NCI-H1417 (cell line): Measurements from ENCODE around the gene COL23A1.

Experiments used
- DNase-seq, 3 experiments: peaks; one replicate each; lab custom pipeline; 2025; lab: John Stamatoyannopoulos, UW

The COL23A1 gene

DNA sequence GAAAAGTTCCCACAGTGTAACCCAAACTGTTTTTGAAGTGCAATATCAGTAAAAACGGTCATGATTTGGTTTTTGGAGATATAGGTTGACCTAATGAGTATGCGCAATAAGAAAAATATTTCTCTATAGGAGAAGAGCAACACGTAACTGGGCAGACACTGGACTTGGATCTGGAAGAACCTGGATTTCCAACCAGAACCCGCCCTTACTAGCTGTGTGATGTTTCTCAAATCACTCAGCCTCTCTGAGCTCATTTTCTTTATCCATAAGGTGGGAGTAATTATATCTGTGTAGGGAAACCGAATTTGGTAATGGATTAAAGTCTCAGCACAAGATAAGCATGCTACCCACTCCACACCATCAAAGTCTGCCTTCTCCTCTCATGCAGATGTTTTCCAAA is 169.1 kb downstream of the COL23A1 start:
- no peak for DNase-seq

DNA sequence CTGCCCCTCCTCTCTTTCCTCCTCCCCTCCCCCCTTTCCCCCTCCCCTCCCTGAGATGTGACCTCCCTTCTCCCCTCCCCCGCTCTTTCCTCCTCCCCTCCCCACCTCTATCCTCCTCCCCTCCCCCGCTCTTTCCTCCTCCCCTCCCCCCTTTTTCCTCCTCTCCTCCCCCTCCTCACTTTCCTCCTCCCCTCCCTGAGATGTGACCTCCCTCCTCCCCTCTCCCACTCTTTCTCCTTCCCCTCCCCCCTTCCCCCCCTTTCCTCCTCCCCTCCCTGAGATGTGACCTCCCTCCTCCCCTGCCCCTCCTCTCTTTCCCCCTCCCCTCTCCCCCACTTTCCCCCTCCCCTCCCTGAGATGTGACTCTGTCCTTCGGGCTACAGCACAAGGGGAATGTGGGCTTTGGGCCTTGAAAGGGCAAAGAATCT is 169.8 kb downstream of the COL23A1 start:
- no peak for DNase-seq

DNA sequence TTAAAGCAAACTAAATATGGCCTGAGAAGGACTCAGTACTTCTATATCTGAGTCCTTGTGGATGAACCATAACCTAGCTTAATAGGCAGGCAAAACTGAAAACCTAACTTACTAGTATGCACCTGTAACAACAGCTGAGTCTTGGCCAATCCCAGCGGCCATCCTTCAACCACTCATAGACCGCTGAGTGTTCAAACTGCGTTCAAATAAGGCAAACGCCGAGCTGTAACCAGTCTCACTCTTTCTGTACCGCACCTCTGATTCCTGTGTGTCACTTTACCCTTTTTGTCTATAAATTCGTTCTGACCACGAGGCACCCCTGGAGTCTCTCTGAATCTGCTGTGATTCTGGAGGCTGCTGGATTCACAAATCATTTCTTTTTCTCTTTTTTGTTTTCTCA is 170.5 kb downstream of the COL23A1 start:
- DNase-seq: no peak

DNA sequence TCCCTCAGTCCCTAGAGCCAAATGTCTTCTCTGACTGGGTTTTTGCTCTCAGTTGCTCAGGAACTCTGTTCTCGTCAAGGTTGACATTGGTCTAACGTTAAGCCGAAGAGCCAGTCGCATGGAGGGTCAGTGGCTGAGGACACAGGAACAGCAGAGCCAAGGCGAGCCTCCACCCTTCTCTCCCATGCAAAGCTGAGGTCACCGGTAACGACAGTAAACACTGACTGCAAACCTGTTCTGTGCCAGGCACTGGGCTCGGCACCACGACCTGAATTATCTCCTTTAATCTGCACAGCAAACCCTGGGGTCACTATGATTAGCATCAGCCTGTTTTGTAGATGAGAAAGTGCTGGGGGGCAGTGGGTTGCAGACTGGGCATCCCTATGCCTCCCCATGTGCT is 171.0 kb downstream of the COL23A1 start:
- DNase-seq: no peak

DNA sequence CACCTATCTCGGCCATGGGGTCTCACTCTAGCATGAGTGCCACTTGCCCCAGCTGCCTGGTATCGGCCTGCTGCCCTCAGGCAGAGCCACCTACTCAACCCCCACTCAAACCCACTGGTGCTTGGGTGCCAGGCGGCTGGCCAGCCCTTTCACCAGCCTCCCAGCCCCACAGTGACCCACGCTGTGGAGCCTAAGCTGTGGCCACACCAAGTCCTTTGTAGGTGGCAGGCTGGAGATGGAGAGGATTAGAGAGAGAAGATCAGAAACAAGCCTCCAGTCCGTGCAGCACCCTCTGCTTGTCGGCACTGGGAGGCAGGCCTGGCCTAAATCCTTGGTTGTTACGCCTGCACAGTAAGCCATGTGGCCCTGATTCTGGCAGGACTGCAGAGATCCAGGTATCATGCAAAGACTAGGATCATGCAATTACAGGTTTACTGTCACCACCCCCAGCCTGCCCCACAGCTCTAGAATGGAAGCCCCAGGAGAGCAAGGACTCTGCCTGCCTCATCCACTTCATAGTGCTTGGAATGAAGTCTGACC is 171.7 kb downstream of the COL23A1 start:
- DNase-seq: no peak

DNA sequence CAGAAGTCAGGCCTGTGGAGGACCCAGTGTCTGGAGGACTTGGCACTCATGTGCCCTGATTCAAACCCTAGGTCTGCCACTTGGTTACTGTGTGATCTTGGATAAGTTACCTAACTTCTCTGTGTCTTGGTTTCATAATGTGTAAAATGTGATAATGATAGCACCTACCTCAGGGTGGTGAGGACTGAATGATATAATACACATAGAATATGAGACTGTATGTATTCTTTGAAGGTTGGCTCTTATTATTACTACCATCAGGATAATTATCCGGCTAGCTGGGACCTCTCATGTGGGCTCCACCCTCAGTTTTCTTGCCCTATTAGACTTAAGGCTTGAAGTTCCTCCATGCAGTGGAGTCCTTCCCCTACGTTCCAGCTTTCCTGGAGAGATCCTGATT is 172.2 kb downstream of the COL23A1 start:
- no peak for DNase-seq

DNA sequence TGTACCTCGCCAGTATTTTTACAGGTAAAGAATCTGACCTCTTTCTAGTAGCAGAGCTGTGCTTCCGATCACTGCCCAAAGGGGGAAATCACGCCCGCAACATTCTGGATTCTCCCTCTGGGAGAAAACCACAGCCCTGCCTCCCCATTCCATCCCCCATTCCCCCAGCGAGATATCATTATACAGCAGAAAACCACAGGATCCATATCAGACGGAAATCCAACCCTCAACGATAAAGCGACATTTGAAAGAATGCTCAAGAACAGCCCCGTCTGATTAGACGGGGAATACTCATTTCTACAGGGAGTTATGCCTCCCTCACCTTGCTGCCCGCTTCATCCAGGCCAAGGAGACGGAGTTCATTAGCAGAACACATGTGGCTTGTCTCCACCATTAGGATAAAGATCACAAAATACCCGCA is 172.8 kb downstream of the COL23A1 start:
- DNase-seq: no peak

DNA sequence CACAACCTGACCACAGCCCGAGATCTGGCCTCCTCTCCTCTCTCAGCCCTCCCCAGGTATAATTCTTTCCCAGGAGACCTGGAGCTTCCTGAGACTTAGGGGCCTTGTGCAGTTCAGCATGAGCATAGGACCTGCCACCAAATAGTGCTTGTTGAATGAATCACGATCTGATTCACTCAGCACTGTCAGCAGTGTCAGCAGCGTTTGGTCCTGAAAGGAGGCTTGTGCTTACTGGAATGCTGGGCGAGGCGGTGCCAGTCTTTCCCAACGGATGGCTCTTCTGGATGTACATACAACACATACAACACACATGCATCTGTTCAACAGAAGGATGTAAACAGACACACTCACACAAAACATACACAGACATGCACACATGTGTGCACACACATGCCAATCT is 173.3 kb downstream of the COL23A1 start:
- DNase-seq: no peak

DNA sequence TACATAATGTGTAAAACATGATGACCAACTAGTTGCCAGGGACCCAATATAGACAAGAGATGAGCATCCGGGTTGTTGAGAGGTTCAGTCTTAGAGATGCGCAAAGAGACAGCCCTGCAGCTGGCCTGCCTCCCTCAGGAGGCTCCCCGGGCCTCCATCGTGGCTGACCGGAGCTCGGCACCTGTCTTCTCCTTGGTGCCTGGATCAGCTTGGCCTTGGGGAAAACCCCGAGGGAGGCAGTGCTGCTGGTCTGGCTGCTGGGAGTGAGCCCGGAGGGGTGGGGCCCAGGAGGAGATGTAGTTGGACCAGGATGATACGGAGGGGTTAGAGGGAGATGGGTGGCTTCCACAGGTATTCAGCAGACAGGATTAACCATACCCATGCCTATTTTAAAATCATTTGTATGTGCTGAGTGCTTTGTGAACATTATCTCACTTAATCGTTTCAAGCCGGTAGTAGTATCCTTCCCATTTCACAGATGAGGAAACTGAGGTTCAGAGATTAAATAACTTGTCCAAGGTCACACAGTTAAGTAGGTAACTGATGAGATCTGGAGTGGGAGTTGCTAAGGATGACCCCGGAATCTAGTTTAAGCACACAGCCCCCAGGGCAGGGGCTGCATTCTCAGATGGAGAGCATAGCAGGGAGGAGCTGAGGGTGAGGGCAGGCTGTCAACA is 173.8 kb downstream of the COL23A1 start:
- DNase-seq: no peak

DNA sequence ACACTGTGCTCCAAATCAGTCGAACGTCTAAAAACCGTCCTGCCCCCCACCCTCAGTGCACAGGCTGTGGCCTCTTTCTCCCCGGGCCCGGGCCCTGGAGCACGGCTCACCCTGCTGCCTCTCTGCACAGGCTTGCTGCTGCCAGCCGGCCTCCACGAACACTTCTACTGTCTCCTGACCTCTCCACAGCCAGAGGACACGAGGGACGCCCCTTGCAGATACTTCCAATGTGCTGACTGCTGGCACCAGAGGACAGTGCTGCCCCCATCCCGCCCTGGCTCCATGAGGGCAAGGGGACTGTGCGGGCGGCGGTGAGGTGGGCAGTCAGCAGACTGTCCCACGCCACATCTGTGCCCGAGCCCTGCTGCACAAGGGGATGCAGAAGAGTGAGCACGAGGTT is 174.8 kb downstream of the COL23A1 start:
- DNase-seq: no peak

DNA sequence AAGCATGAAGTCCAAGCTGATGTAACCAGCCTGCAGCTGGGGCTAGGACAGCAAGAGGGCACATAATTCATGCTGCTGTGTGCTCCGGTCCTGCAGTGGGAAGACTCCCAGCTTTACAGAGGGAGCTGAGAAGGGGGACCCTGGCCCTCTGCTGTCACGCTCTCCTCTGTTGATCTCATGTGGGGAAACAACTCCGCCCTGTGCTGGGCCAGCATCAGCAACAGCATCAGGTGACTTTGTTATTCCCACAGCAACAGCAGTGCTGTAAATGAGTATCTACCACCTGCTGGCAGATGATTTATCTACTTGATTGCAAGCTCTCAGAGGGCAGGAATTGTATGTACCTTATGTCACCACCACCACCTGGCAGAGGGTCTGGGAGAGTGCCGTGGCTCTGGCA is 176.2 kb downstream of the COL23A1 start:
- DNase-seq: no peak

DNA sequence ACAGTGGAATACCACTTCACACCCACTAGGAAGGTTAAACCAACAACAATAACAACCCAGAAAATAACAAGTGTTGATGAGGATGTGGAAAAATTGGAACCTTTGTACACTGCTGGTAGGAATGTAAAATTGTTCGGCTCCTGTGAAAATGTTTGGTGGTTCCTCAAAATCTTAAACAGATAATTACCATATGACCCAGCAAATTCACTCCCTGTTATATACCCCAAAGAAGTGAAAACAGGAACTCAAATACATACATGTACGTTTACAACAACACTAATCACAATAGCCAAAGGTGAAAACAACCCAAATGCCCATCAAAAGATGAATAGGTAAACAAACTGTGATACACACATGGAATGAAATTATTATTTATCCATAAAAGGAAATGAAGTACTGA is 179.1 kb downstream of the COL23A1 start:
- DNase-seq: no peak

DNA sequence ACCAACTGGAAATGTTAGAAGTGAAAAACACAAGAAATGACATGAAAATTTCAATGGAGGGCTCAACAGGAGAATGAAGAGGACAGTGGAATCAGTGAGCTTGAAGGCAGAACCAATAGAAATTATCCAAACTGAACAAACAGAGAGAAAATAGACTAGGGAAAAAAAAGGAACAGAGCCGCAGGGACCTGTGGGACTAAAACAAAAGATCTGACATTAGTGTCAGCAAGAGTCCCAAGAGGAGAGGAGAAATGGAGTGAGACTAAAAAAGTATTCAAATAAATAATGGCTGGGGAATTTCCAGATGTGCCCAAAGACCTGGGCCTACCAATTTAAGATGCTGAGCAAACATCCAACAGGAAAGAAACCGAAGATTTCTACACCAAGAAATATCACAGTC is 182.5 kb downstream of the COL23A1 start:
- DNase-seq: no peak

DNA sequence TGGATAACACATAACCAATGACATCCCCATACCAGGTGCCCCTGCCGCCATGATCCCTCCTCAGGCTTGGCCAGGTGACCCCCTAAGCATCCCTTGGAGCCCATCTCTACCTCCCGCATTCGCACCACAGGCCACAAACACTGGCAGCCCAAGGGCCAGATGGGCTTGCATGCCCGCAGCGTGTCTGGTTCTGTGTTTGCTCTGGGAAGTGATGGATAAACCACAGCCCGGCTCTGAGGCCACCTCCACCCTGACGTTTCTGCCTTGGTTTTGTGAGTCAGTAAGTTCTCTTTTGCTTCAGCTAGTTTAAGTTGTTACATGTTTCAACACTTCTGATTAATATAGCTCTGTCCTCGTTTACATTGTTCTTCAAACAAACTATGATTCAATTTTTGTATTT is 185.2 kb downstream of the COL23A1 start:
- no peak for DNase-seq

DNA sequence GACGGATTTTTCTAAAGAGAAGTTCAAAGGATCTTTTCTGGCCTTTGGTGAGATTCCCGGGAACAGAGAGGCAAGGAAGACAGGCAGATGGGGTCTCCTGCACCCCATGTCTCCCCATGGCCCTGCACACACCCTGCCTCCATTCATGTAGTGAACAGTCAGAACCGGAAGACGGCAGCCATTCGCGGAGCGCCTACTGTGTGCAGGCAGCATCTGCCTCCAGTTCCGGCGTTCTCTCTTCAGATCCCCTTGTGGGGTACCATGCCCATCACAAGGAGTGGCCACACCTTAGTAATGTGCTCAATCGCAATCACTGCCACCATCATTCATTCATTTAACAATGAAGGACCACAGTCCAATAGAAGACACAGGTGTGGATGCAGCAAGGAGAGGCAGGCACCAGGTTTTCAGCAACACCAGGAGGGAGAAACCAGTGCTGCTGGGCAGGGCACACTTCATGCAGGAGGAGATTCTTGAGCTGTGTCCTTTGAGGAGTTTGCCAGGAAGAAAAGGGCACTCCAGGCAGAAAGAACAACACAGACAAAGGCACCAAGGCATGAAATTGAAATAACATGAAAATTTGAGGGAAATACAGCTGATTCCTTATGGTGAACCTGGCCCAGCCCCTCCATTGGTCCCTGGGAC is 186.1 kb downstream of the COL23A1 start:
- no peak for DNase-seq

DNA sequence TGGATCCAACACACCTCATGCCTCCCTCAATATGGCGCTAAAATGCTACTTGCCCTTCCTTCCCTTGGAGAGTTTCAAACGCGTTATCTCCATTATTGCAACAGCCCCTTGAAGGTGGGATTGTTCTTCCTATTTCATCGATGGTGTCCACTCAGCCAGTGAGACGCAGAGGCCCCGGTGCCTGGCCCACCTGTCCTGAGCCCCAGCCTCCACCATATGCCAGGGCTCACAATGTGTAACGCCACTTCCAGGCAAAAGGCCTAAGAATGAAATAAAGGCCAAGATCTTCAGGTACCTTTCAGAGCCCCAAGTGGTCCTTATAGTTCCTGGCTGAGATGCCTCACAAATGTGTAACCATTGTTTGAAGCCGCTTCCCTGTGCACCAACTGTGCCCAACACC is 186.8 kb downstream of the COL23A1 start:
- DNase-seq: no peak

DNA sequence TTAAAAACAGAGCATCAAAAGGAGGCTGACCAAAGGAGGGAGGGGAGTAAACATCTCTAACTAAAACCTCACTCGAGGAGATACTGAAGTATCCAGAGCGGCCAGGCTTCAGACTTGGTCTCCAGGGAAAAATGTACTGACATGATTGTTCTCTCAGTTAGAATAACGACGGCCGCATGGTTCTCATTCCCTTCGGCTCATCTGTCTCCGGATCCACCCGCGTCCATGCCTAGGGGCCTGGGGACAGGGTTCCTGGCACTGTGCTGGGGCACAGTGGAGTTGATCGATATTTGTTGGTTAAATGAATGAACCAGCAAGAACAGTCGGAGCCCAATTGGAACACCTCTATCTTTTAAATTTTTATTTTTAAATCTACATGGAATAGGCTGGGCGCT is 190.5 kb downstream of the COL23A1 start:
- no peak for DNase-seq

DNA sequence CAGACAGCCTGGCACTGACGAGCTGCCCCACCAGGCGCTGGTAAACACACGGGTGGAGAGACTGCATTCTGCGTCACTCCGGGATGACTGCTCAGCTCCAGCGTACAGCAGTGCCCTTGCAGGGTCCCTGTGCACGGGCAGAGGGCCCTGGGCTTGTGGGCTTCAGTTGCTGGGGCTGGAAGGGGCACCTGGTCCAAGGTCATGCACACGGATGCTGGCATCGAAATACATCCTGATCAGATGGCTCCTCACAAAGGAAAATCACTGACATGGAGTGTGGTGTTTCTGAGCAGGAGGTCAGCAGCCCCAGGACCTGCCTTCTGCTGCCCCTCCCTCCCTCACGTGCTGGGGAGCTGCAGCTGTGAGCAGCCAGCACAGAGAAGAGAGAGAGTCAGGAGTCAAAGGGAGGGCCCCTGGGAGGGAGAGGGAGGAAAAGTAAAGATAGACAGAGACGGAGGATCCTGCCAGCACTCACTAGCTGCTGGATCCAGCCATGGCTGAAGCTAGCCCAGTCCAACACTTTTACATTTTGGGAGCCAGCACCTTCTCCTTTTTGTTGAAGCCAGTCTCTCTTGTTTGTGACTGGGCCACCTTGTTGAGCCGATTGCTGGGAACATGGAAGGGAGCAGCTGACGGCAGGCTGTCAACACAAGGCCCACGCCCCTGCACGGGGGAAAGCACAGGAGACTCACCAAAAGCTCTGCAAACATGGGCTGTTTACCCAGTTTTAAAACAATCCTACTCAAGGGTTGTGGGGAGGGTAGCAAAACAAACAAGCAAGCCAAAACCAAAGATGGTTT is 191.1 kb downstream of the COL23A1 start:
- DNase-seq: no peak

DNA sequence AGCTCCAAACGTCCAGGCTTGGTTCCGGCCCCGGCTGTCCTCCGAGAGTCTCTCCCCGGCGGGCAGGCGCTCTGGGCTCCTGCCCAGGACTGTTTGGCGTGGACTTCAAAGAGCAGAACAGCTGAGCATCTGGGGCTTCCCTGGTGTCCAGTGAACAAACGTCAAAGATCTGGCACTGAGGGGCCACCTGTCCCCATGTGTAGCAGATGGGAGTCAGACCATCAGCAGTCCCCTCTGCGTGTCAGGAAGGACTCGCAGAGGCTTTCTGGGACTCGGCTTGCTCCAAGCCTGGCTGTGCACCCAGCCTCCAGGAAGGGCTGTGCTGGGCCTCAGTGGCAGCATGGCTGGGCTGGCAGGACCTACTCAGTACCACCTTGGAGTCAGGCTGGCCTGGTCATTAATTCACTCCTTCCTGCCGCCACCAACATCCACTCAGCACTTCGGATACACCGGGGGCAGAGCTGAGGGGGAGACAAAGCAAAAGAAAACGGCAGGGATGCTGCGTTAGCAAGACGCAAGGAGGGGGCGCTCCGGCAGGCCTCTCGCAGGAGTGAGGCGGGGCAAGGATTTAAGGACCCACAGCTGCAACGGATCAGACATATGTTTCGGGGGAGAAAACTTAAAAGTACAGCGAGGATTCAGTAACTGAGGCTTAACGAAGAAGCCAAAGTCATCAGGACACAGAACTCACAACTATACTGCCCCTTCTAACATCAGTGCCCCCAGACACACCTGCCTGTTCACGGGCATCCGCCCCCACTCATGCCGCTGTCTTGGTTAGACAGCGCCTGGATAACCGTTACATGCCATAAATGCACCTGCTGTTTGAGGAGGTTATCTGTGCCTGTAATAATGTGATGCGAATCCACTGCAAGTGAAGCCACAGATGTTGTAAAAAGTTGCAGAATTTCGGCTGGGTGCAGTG is 193.1 kb downstream of the COL23A1 start:
- DNase-seq: no peak

DNA sequence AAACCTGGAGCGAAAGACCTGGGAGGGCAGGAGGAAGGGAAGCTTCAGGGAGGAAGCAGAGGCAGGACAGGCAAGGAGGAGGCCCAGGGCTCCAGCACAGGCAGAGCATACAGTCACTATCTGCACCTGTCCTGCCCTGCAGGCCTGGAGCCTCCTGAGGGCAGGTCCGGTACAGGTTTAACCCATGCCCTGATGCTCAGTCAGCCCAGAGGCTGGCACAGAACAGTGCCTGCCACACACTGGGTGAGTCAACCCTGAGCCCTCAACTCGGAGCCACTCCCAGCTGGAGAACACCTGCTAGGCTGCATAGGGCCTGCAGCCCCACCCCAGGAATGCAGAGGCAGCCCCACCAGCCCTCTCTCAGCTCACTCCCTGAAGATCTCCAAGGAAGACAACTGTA is 196.1 kb downstream of the COL23A1 start:
- no peak for DNase-seq

DNA sequence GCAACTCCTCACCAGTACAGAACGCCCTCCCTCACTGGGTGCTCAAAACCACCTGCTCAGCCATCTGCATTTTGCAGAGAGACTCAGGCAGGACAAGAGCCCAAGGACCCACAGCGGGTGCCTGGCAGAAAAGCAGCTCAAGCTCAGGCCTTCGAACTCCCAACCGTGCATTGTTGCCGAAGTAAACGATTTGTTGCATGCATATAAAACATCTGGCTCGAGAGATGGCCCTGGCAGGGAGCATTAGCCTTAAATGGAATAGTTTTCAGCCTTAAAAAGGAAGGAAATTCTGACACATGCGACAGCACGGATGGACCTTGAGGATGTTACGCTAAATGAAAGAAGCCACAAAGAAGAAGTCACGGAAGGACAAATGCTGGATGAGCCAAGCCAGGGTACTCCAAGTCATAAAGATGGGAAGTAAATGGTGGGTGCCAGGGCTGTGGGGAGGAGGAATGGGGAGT is 197.2 kb downstream of the COL23A1 start:
- DNase-seq: no peak

DNA sequence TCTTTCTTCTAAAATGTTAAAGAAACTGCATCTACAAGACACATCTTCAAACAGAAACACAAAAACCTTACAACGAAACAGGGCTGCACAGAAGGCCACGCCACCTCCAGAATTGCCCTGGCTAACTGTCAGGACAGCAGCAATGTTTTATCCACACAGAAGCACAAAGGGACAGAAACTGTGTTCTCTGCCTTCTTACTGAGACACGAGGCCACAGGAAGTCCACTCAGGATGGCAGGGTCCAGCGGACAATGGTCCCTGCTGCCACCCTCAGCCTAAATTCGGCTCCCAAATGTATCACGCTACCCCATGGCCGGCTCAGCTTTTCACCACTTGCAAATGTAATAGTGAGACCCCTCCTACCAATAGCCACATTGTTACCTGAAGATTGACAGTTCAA is 197.8 kb downstream of the COL23A1 start:
- no peak for DNase-seq
